ENCODE data around the gene TRIM23. TPM values are rescaled to one million over a fixed set of nuclear protein-coding genes. Genes with fewer than 3 reads are reported as not detected.

The TRIM23 gene
- total and polyA plus RNA-seq, 2 of the 4 experiments (the other 2 are of a cell fraction): 3.7 to 28.9 TPM

DNA sequence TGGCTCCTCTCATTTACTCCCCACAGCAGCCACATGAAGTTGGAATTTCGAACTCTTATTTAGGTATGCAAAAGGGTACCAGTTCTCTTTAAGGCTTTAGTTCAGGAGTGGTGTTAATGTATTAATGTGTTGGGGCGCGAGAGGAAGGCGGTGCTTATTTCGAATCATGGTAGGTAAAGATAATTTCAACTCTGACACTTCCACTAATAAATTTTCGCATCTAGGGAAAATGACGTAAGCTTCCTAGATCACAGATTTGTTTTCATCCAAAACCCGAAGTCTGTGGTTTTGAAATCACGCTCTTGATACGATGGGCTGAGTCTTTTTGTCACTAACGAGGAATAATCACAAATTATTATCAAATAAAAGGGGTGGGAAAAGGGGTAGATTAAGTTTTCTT lies 60.4 kb downstream of the TRIM23 start:
- peak overlapping the region; percentile 83 for H3K9ac ChIP-seq (ENCODE audit: low read depth, low read length)
- H3K4me1 ChIP-seq (ENCODE audit: control insufficient read depth, insufficient read depth, low read length): no peaks in the 10 kb centered on the region; the same call in 1 of the 2 replicates
- H3K27me3 ChIP-seq (ENCODE audit: control insufficient read depth, insufficient read depth, low read length): no peaks in the 10 kb centered on the region
- DNase-seq: no peak
- peak overlapping the region; percentile 88; the same call in 1 of the 2 replicates for H4K5ac ChIP-seq (ENCODE audit: low read depth, low read length)
- H3K4me2 ChIP-seq (ENCODE audit: low read depth, low read length): peak overlapping the region; percentile 59
- no peaks in the 10 kb centered on the region for H3K9me3 ChIP-seq (ENCODE audit: control insufficient read depth, insufficient read depth, low read length)
- dilution Hi-C loops (cut with HindIII; ENCODE audit: low sequenced_read_pairs, unreplicated experiment) (no loop called here), in situ Hi-C loops (cut with MboI; ENCODE audit: low sequenced_read_pairs) (no loop called here), intact Hi-C loops (cut with micrococcal nuclease) (loop anchor here (10.0 kb wide), 1 partner anchor 929 kb away; no protein-coding TSS in a partner anchor)
- no peak overlapping the region for H3K18ac ChIP-seq (ENCODE audit: low read depth, low read length)
- no peak overlapping the region for H4K91ac ChIP-seq (ENCODE audit: insufficient read depth, low read depth, low read length)
- H3K79me1 ChIP-seq (ENCODE audit: low read depth in 1 of 2, low read length in 2 of 2): peaks cover 15 to 33% of the 10 kb centered on the region in 2 experiments
- H4K8ac ChIP-seq (ENCODE audit: low read depth in 2 of 2, low read length in 2 of 2): peak overlapping the region; percentile 77 to 99; a peak in 3 of 4 replicates
- no peaks in the 10 kb centered on the region; the same call in 1 of the 2 replicates for H3K36me3 ChIP-seq (ENCODE audit: control insufficient read depth, insufficient read depth, low read length)
- no peak overlapping the region for H2AK9ac ChIP-seq (replicated peaks; ENCODE audit: low read depth, low read length, poor library complexity)
- peak overlapping the region; percentile 94; the same call in 1 of the 2 replicates for H3K4ac ChIP-seq (ENCODE audit: low read depth, low read length)
- TF ChIP-seq MAZ (IDR thresholded peaks at IDR 0.05; ENCODE audit: borderline replicate concordance, low read depth, low read length): no peak
- no peak for TF ChIP-seq MAFK (IDR thresholded peaks at IDR 0.05; ENCODE audit: low read depth, low read length)
- TF ChIP-seq NFE2L2 (IDR thresholded peaks at IDR 0.05; ENCODE audit: low read depth, low read length): no peak
- TF ChIP-seq BHLHE40 (IDR thresholded peaks at IDR 0.05; ENCODE audit: low read depth, low read length): no peak
- TF ChIP-seq, protein P1, sequence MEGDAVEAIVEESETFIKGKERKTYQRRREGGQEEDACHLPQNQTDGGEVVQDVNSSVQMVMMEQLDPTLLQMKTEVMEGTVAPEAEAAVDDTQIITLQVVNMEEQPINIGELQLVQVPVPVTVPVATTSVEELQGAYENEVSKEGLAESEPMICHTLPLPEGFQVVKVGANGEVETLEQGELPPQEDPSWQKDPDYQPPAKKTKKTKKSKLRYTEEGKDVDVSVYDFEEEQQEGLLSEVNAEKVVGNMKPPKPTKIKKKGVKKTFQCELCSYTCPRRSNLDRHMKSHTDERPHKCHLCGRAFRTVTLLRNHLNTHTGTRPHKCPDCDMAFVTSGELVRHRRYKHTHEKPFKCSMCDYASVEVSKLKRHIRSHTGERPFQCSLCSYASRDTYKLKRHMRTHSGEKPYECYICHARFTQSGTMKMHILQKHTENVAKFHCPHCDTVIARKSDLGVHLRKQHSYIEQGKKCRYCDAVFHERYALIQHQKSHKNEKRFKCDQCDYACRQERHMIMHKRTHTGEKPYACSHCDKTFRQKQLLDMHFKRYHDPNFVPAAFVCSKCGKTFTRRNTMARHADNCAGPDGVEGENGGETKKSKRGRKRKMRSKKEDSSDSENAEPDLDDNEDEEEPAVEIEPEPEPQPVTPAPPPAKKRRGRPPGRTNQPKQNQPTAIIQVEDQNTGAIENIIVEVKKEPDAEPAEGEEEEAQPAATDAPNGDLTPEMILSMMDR (conservative IDR thresholded peaks at IDR 0.05; ENCODE audit: low read depth, low read length): no peak
- no peak for TF ChIP-seq RCOR1 (IDR thresholded peaks at IDR 0.05; ENCODE audit: insufficient replicate concordance, low read length)
- no peak for TF ChIP-seq SMC3 (IDR thresholded peaks at IDR 0.05; ENCODE audit: low read depth, low read length)
- TF ChIP-seq, protein P2, sequence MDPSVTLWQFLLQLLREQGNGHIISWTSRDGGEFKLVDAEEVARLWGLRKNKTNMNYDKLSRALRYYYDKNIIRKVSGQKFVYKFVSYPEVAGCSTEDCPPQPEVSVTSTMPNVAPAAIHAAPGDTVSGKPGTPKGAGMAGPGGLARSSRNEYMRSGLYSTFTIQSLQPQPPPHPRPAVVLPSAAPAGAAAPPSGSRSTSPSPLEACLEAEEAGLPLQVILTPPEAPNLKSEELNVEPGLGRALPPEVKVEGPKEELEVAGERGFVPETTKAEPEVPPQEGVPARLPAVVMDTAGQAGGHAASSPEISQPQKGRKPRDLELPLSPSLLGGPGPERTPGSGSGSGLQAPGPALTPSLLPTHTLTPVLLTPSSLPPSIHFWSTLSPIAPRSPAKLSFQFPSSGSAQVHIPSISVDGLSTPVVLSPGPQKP (IDR thresholded peaks at IDR 0.05; ENCODE audit: borderline replicate concordance, low read depth, low read length): no peak
- no peak for TF ChIP-seq CEBPB (IDR thresholded peaks at IDR 0.05; ENCODE audit: low read depth, low read length)
- no peak for TF ChIP-seq POLR2A (IDR thresholded peaks at IDR 0.05; ENCODE audit: low read depth, low read length)
- TF ChIP-seq RAD21 (IDR thresholded peaks at IDR 0.05; ENCODE audit: low read length): no peak
- no peak for TF ChIP-seq FOS (IDR thresholded peaks at IDR 0.05; ENCODE audit: low read depth, low read length)
- TF ChIP-seq RFX5 (IDR thresholded peaks at IDR 0.05; ENCODE audit: low read depth, low read length): no peak
- TF ChIP-seq MXI1 (IDR thresholded peaks at IDR 0.05; ENCODE audit: borderline replicate concordance, low read depth, low read length): no peak
- TF ChIP-seq CHD1 (IDR thresholded peaks at IDR 0.05; ENCODE audit: low read depth, low read length): no peak
- no peaks in the 10 kb centered on the region for H4K20me1 ChIP-seq (ENCODE audit: insufficient read depth, low read length)
- peak overlapping the region; percentile 71 for H3K4me3 ChIP-seq (ENCODE audit: insufficient read depth, low read depth, low read length)
- H2BK5ac ChIP-seq (ENCODE audit: low read depth, low read length, poor library complexity, severe bottlenecking): peak overlapping the region; percentile 69
- POLR2A ChIA-PET (ENCODE audit: unreplicated experiment): interaction anchor here (0.6 to 0.7 kb wide), 2 partner anchors 60 to 482 kb away, joined by 3 to 10 read pairs; no protein-coding TSS in a partner anchor
- H3K9me1 ChIP-seq (ENCODE audit: insufficient read depth, low read length): no peaks in the 10 kb centered on the region
- no peak overlapping the region; the same call in 1 of the 2 replicates for H3K27ac ChIP-seq (ENCODE audit: insufficient read depth, low read length)
- BruUV-seq (replicated peaks): TSS peak; percentile 48
- H2BK20ac ChIP-seq (ENCODE audit: low read depth, low read length): no peak overlapping the region
- H3K56ac ChIP-seq (ENCODE audit: extremely low read depth, insufficient read depth, low read length): peak overlapping the region; percentile 24
- ATAC-seq (ENCODE audit: low read depth): no peak
- H3K23ac ChIP-seq (ENCODE audit: low read depth, low read length): peak overlapping the region; percentile 99; the same call in 1 of the 2 replicates
- no peak overlapping the region for H2BK15ac ChIP-seq (ENCODE audit: low read depth, low read length)
- H3K14ac ChIP-seq (replicated peaks; ENCODE audit: low read depth, low read length): peak overlapping the region; percentile 98
- no peak overlapping the region for H2AK5ac ChIP-seq (ENCODE audit: low read depth, low read length)
- CTCF ChIA-PET: interaction anchor here (0.6 to 1.1 kb wide), 2 partner anchors 9 to 18 kb away, joined by 3 to 4 read pairs; no protein-coding TSS in a partner anchor
- no peak overlapping the region for H2AFZ ChIP-seq (replicated peaks; ENCODE audit: low read length, poor library complexity)
- H2BK120ac ChIP-seq (ENCODE audit: low read depth, low read length): no peak overlapping the region
- no CpG with 5 or more reads among the region's 11 CpGs for WGBS, 2 experiments (ENCODE audit: extremely low coverage in 2 of 2, insufficient read length in 1 of 2)

Measured in IMR-90 (cell line).